ENCODE data around the gene MYOC. TPM values are rescaled to one million over a fixed set of nuclear protein-coding genes. Genes with fewer than 3 reads are reported as not detected.
"Not testable (repeated sequence)": the region's sequence is repeated elsewhere in the genome, so short reads cannot be mapped to it uniquely, and the experiment has no call there.

MYOC gene
- total RNA-seq = under 1 TPM in 2 of 8 experiments, not detected in 6; 0.41 to 0.43 TPM

DNA sequence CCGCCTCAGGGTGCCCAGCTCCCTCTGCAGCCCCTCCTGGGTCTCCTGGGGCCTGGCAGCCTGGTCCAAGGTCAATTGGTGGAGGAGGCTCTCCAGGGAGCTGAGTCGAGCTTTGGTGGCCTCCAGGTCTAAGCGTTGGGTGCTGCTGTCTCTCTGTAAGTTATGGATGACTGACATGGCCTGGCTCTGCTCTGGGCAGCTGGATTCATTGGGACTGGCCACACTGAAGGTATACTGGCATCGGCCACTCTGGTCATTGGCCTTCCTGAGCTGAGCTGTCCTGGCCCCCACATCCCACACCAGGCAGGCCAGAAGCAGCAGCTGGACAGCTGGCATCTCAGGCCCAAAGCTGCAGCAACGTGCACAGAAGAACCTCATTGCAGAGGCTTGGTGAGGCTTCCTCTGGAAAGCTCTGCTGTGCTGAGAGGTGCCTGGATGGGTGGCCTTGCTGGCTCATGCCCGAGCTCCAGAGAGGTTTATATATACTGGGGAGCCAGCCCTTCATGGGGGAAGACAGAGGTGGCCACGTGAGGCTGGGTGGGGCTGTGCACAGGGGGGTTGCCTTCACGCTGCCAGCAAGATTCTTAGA, at the start of gene MYOC:
MYOC (minus strand) TSS at position 455 of the 589 bp plus-strand sequence; CDS start at position 378, 77 bp downstream.
- 20 to 100% (median 70%) methylated on average over 2 to 4 of the region's 8 CpGs; no CpG with 5 or more reads in 2 of the 10 experiments for WGBS, 10 experiments
- Histone ChIP-seq H3K4me3 (no peak within 1 kb of the TSS), H3K27ac (no peak within 1 kb of the TSS), H3K4me1 (replicated peaks in 1 of 2) (no peaks in the 10 kb centered on the region)
- in situ Hi-C loops (cut with MboI; ENCODE audit: low pct_unique_long_range_greater_than_20kb in 2 of 9, low sequenced_read_pairs in 9 of 9, unreplicated experiment in 9 of 9) = loop anchor here in 1 of 9 experiments (25.0 kb wide), 1 partner anchor 335 kb away; no protein-coding TSS in a partner anchor
- ATAC-seq (replicated peaks in 6 of 8) = no peak

DNA sequence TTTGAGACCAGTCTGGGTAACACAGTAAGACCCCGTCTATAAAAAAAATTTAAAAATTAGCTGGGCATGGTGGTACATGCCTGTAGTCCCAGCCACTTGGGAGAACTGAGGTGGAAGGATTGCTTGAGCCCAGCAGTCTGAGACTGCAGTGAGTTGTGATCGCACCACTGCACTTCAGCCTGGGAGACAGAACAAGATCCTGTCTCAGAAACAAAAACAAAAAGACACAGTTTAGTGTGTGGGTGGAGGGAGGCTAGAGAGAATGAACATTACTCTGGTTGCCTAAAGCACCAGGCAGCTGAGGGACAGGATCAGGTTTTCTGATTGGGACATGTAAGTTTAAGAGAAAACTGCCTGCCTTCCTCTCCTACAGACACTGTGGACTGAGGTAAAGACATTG, 47.0 kb upstream of the MYOC start:
- Histone ChIP-seq H3K4me3 (no peak overlapping the region), H3K4me1 (replicated peaks in 1 of 2) (no peaks in the 10 kb centered on the region), H3K27ac (no peak overlapping the region)
- in situ Hi-C loops (cut with MboI; ENCODE audit: low pct_unique_long_range_greater_than_20kb in 2 of 9, low sequenced_read_pairs in 9 of 9, unreplicated experiment in 9 of 9) = no loop called here
- ATAC-seq (replicated peaks in 6 of 8) = no peak
- 40 to 100% (median 79%) methylated on average over 1 to 2 of the region's 2 CpGs; no CpG with 5 or more reads in 4 of the 10 experiments for WGBS, 10 experiments

DNA sequence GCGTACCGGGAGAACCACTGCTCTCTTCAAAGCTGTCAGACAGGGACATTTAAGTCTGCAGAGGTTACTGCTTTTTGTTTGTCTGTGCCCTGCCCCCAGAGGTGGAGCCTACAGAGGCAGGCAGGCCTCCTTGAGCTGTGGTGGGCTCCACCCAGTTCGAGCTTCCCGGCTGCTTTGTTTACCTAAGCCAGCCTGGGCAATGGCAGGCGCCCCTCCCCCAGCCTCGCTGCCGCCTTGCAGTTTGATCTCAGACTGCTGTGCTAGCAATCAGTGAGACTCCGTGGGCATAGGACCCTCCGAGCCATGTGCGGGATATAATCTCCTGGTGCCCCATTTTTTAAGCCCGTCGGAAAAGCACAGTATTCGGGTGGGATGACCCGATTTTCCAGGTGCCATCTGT, 43.3 kb upstream of the MYOC start:
- ATAC-seq (replicated peaks in 6 of 8); H3K4me3 ChIP-seq; H3K27ac ChIP-seq; H3K4me1 ChIP-seq (replicated peaks in 1 of 2); in situ Hi-C loops (cut with MboI; ENCODE audit: low pct_unique_long_range_greater_than_20kb in 2 of 9, low sequenced_read_pairs in 9 of 9, unreplicated experiment in 9 of 9): not testable (repeated sequence)
- 73% methylated on average over 3 of the region's 14 CpGs; no CpG with 5 or more reads in 9 of the 10 experiments for WGBS, 10 experiments

DNA sequence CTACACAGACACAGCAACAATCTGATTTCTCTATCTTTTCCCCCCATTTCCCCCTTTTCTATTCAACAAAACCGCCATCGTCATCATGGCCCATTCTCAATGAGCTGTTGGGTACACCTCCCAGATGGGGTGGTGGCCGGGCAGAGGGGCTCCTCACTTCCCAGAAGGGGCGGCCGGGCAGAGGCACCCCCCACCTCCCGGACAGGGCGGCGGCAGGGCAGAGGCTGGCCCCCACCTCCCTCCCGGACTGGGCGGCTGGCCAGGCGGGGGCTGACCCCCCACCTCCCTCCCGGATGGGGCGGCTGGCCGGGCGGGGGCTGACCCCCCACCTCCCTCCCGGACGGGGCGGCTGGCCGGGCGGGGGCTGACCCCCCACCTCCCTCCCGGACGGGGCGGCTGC, 41.1 kb upstream of the MYOC start:
- H3K4me1 ChIP-seq (replicated peaks in 1 of 2); H3K4me3 ChIP-seq; in situ Hi-C loops (cut with MboI; ENCODE audit: low pct_unique_long_range_greater_than_20kb in 2 of 9, low sequenced_read_pairs in 9 of 9, unreplicated experiment in 9 of 9); H3K27ac ChIP-seq; ATAC-seq (replicated peaks in 6 of 8): not testable (repeated sequence)
- WGBS, 10 experiments = no CpG with 5 or more reads among the region's 23 CpGs

DNA sequence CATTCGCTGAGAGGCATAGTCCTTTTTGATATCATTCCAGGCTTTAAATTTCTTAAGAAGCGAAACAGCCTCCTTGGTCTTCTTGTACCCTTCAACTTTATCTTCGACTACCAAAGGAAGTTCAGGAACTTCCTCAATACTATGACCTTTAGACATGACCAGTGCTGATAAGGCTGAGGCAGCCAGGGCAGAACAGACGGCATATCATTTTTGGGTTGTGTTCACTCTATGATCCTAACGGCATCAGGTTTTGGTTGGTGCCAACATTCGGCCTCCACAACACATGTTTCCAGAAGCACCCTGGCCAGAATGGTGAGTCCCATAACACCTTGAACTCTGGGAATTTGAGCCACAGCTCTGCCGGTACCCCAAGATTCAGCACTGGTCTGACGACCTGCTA, 31.4 kb upstream of the MYOC start:
- no peak overlapping the region for H3K27ac ChIP-seq
- no peak for ATAC-seq (replicated peaks in 6 of 8)
- 36 to 90% (median 72%) methylated on average over 2 to 7 of the region's 8 CpGs; no CpG with 5 or more reads in 1 of the 10 experiments for WGBS, 10 experiments
- in situ Hi-C loops (cut with MboI; ENCODE audit: low pct_unique_long_range_greater_than_20kb in 2 of 9, low sequenced_read_pairs in 9 of 9, unreplicated experiment in 9 of 9) = no loop called here
- no peak overlapping the region for H3K4me3 ChIP-seq
- H3K4me1 ChIP-seq (replicated peaks in 1 of 2) = no peaks in the 10 kb centered on the region

DNA sequence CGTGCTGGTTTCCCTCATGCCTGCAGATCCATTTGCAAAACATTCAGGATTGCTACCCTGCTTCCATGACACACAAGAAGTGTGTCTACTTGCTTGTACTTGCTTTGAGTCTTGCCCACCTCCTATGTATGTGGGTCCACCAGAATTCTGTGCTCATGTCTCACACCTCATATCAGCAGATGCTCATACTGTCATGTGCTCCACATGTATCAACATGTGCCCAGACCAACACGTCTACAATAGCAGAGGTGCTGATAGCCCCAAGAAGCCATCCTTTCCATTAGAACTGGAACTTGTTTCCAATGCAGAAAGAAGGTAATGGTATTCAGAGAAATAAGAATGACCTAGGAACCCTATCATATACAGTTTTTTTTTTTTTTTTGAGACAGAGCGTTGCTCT, 27.9 kb upstream of the MYOC start:
- Histone ChIP-seq H3K4me3 (no peak overlapping the region), H3K4me1 (replicated peaks in 1 of 2) (no peaks in the 10 kb centered on the region), H3K27ac (no peak overlapping the region)
- ATAC-seq (replicated peaks in 6 of 8) = no peak
- in situ Hi-C loops (cut with MboI; ENCODE audit: low pct_unique_long_range_greater_than_20kb in 2 of 9, low sequenced_read_pairs in 9 of 9, unreplicated experiment in 9 of 9) = no loop called here
- WGBS, 10 experiments = 50 to 100% (median 80%) methylated on average over 1 to 3 of the region's 3 CpGs; no CpG with 5 or more reads in 2 of the 10 experiments

DNA sequence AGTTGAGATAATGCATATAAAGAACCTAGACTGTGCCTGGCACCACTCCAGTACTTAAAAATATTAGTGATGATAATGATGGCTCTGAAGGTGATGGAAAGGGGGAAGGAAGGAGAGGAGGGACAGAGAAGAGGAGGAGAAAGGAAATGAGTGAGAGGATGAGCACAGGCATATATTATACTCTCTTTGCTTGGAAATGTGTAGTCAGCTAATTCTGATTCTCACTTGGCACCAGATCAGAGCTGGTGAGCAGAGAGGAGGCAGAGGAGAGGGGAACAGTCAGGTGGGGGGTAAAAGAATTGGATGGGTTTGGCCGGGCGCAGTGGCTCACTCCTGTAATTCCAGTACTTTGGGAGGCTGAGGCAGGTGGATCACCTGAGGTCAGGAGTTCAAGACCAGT, 24.3 kb upstream of the MYOC start:
- in situ Hi-C loops (cut with MboI; ENCODE audit: low pct_unique_long_range_greater_than_20kb in 2 of 9, low sequenced_read_pairs in 9 of 9, unreplicated experiment in 9 of 9) = no loop called here
- Histone ChIP-seq H3K4me3 (no peak overlapping the region), H3K4me1 (replicated peaks in 1 of 2) (no peaks in the 10 kb centered on the region), H3K27ac (no peak overlapping the region)
- 73 to 100% (median 95%) methylated on average over 2 of the region's 2 CpGs; no CpG with 5 or more reads in 6 of the 10 experiments for WGBS, 10 experiments
- ATAC-seq (replicated peaks in 6 of 8) = no peak

DNA sequence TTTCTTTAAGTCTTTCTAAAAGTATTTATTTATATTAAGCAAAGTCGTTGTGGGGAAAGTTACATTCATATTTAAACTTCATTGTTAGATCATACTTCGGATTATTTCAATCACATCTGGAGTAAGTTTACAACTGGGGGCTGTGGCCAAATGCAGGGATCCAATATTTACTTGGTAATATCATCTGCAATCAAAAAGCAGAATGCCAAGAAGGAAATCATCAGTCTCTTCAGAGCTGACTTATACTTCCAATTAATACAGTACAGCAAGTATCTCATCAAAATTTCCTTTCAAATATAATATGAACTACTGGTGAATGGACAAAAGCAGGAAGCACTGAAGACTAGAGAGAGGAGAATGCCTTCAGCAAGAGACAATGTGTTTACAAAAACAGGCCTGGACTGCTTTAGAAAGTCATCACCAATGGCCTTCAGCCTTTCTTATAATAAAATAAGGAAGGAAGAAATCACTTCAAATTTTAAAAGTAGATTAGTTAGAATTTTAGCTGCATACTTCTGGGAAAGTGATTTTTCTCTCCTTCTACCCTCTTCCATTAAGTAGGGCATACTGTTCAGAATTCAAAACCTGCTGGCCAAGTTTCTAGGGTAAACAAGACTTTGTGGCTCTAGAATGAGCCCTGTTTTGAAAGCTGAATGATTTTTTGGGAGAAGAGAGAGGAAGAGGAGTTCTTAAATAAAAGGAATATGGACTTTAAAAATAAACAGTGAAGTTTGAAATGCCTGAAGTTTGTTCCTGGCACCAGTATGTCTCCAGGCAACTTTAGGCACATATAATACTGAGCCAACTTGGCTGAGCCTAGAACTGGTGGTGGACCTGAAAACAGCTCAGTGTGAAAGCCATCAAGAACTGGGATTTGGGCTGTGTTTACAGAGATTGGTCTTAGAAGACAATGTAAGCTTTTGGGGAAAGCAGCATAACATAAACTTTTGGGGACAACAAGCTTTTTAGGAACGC, 22.2 kb upstream of the MYOC start:
- Histone ChIP-seq H3K27ac (no peak overlapping the region), H3K4me3 (no peak overlapping the region), H3K4me1 (replicated peaks in 1 of 2) (no peaks in the 10 kb centered on the region)
- no peak for ATAC-seq (replicated peaks in 6 of 8)
- in situ Hi-C loops (cut with MboI; ENCODE audit: low pct_unique_long_range_greater_than_20kb in 2 of 9, low sequenced_read_pairs in 9 of 9, unreplicated experiment in 9 of 9) = loop anchor here in 1 of 9 experiments (25.0 kb wide), 1 partner anchor 313 kb away; no protein-coding TSS in a partner anchor
- 0 to 74% (median 51%) methylated on average over 2 to 3 of the region's 3 CpGs for WGBS, 10 experiments

DNA sequence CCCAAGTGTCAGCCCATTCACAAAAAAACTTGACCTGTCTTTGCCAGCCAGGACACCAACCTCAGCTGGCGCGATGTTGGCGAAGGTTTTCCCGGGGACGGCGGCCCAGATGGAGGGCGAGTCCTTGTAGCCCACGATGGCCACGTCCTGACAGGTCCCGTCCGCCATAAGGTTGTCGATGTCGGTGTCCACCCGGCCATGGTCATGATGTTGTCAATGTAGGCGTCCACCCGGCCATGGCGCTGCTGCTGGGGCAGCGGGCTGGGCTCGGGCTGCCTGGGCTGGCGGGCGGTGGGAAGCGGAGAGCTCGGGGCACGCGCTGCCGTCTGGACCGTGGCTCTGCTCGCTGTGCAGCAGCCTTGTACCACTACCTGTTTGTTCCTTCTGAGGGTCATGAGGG, 18.3 kb upstream of the MYOC start:
- in situ Hi-C loops (cut with MboI; ENCODE audit: low pct_unique_long_range_greater_than_20kb in 2 of 9, low sequenced_read_pairs in 9 of 9, unreplicated experiment in 9 of 9) = loop anchor here in 1 of 9 experiments (25.0 kb wide), 1 partner anchor 317 kb away; no protein-coding TSS in a partner anchor
- no peak overlapping the region for H3K27ac ChIP-seq
- 92 to 100% (median 96%) methylated on average over 2 to 21 of the region's 28 CpGs; no CpG with 5 or more reads in 6 of the 10 experiments for WGBS, 10 experiments
- no peak for ATAC-seq (replicated peaks in 6 of 8)
- H3K4me1 ChIP-seq (replicated peaks in 1 of 2) = no peaks in the 10 kb centered on the region
- no peak overlapping the region for H3K4me3 ChIP-seq

DNA sequence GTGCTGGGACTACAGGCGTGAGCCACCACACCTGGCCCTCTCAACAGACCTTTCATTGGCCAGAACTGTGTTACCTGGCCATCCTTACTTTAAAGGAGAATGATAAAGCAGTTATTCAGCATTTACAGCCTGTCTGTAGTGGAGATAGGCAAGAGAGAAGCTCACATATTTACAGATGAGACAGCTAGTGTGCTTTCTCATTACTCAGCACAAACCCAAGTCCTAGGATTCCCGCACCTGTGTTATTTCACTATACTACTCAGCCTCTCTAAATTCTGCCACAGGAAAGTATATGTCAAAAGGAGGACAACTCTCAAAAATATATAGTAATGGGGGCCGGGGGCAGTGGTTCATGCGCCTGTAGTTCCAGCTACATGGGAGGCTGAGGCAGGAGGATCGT, 15.9 kb upstream of the MYOC start:
- no peak for ATAC-seq (replicated peaks in 6 of 8)
- 0 to 92% (median 77%) methylated on average over 1 to 5 of the region's 5 CpGs for WGBS, 10 experiments

DNA sequence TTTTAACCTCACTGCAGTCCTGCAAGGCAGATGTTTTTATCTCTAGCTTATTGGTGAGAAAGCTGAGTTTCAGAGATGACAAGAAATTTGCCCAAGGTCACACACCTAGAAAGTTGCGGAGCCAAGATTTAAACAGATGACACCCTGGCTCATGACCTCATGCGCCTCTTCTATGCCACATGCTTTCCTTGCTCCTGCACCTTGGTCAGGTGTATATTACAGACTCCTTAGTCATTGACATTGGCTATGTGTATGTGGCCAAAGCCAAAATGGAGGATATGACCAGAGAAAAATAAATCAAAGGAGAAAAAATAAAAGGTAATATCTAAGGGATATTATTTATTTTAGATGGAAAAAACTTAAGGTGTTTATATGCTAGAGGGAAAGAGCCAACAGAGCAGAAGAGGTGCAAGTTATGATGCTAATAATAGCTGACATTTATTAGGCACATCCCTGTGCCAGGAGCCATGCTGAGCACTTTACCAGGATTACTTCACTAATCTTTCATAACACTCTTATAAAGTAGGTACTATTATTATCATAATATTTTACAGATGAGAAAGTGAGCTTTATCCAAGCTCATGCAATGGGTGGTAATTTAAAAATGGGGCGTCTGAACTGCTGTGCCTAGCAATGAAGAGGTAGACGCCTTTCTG, 13.8 kb upstream of the MYOC start:
- H3K27ac ChIP-seq = no peak overlapping the region
- in situ Hi-C loops (cut with MboI; ENCODE audit: low pct_unique_long_range_greater_than_20kb in 2 of 9, low sequenced_read_pairs in 9 of 9, unreplicated experiment in 9 of 9) = loop anchor here in 1 of 9 experiments (25.0 kb wide), 1 partner anchor 321 kb away; no protein-coding TSS in a partner anchor
- WGBS, 10 experiments = 44 to 100% (median 80%) methylated on average over 1 to 4 of the region's 4 CpGs; no CpG with 5 or more reads in 4 of the 10 experiments
- H3K4me1 ChIP-seq (replicated peaks in 1 of 2) = no peaks in the 10 kb centered on the region
- no peak overlapping the region for H3K4me3 ChIP-seq
- ATAC-seq (replicated peaks in 6 of 8) = no peak

More for the DNA sequence above, 15.9 kb upstream of the MYOC start:
- H3K4me1 ChIP-seq (replicated peaks in 1 of 2) = no peaks in the 10 kb centered on the region
- no peak overlapping the region for H3K27ac ChIP-seq
- H3K4me3 ChIP-seq = no peak overlapping the region
- in situ Hi-C loops (cut with MboI; ENCODE audit: low pct_unique_long_range_greater_than_20kb in 2 of 9, low sequenced_read_pairs in 9 of 9, unreplicated experiment in 9 of 9) = loop anchor here in 1 of 9 experiments (25.0 kb wide), 1 partner anchor 319 kb away; no protein-coding TSS in a partner anchor

DNA sequence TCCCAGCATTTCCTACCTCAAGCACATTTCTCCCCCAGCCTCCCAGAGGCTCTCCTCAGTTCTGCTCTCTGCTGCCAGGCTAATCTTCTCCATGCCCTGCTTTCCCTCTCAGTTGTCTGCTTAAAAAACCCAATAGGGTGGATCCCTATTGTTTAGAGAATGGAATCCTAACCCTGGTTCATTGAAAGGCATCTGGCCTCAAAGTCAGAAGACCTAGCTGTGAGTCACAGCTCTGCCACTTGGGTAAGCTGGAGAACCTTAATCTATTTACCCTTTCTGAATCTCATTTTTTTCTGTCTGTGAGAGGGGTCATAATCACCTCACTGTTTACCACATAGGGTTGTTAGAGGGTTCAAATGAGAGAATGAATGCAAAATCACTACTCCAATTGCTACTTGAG, 12.5 kb upstream of the MYOC start:
- no peaks in the 10 kb centered on the region for H3K4me1 ChIP-seq (replicated peaks in 1 of 2)
- ATAC-seq (replicated peaks in 6 of 8) = peak in 2 of 8 experiments; percentile 34 to 49
- in situ Hi-C loops (cut with MboI; ENCODE audit: low pct_unique_long_range_greater_than_20kb in 2 of 9, low sequenced_read_pairs in 9 of 9, unreplicated experiment in 9 of 9) = loop anchor here in 1 of 9 experiments (25.0 kb wide), 1 partner anchor 322 kb away; no protein-coding TSS in a partner anchor
- no peak overlapping the region for H3K4me3 ChIP-seq
- H3K27ac ChIP-seq = no peak overlapping the region
